Measurements from ENCODE around the gene TRAF7. TPM values are rescaled to one million over a fixed set of nuclear protein-coding genes. Genes with fewer than 3 reads are reported as not detected.

Gene TRAF7
- total RNA-seq, 1 experiment from 2014 or later: 44.9 TPM

DNA sequence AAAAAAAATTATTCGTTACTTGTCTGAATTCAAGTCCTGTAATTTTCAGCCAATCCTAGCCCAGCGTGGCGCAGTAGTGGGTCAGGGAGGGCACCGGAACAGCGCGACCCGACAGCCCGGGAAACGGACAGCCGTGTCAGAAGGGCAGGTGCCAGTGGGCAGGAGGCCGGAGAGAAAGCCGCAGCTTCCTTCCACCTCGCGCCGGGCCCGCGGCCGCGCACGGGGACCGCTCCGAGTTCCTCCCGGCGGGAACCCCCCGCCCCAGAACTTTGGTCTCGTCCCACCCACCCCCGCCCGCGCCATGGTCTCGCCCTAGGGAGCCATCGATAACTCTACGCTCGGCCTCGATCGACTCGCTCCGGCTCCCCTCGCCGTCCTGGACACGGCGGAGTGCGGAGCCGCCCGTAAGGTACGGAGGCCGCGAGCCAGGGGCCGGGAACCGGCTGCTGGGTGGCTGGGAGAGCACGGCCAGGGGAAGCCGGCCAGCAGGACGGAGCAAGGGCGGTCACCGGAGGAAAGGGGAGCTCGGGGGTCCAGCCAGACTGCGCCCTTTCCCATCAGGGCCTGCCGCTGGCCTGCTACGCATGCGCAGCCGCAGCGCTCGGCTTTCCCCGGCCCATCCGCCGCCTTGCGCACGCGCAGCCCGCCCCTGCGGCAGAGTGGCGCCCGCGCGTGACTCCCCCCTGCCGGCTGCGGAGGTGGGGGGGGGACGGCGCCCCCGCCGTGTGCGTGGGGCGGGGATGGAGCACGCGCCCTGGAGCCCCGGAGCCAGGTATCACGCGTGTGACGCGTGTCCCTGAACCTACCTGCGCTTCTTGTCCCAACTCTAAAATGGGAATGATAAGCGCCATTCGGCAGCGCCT, 49.8 kb downstream of the TRAF7 start, which contains the start of gene MLST8:
MLST8 (plus strand) TSS at position 351 of the 863 bp plus-strand sequence. CDS start 632 bp downstream, outside the sequence.
- no peaks in the 10 kb centered on the region for H3K36me3 ChIP-seq (ENCODE audit: low read depth, low read length)
- no TSS peak for BruUV-seq (replicated peaks)
- CTCF ChIA-PET: no interaction called here
- H3K4me1 ChIP-seq (ENCODE audit: insufficient read depth, low read length): peaks cover 14% of the 10 kb centered on the region
- no peak for TF ChIP-seq EZH2 (IDR thresholded peaks at IDR 0.05; ENCODE audit: low read length, unreplicated experiment)
- TF ChIP-seq, protein P1, sequence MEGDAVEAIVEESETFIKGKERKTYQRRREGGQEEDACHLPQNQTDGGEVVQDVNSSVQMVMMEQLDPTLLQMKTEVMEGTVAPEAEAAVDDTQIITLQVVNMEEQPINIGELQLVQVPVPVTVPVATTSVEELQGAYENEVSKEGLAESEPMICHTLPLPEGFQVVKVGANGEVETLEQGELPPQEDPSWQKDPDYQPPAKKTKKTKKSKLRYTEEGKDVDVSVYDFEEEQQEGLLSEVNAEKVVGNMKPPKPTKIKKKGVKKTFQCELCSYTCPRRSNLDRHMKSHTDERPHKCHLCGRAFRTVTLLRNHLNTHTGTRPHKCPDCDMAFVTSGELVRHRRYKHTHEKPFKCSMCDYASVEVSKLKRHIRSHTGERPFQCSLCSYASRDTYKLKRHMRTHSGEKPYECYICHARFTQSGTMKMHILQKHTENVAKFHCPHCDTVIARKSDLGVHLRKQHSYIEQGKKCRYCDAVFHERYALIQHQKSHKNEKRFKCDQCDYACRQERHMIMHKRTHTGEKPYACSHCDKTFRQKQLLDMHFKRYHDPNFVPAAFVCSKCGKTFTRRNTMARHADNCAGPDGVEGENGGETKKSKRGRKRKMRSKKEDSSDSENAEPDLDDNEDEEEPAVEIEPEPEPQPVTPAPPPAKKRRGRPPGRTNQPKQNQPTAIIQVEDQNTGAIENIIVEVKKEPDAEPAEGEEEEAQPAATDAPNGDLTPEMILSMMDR (conservative IDR thresholded peaks at IDR 0.05; ENCODE audit: low read depth, low read length): no peak
- peak; percentile 56; the same call in 1 of the 2 replicates for TF ChIP-seq EZH2phosphoT487 (IDR thresholded peaks at IDR 0.05; ENCODE audit: borderline replicate concordance, low read length)
- H3K27ac ChIP-seq (ENCODE audit: low read length): peak within 1 kb of the TSS; percentile 69
- no peaks in the 10 kb centered on the region for H3K9me3 ChIP-seq (ENCODE audit: low read length)
- no peaks in the 10 kb centered on the region for H3K27me3 ChIP-seq (ENCODE audit: low read length)
- peak within 1 kb of the TSS; percentile 78 for H2AFZ ChIP-seq (ENCODE audit: low read length)
- DNase-seq (peak; percentile 75), ATAC-seq (peak; percentile 64)
- peak within 1 kb of the TSS; percentile 96 for H3K9ac ChIP-seq (ENCODE audit: low read length)
- POLR2A ChIA-PET (ENCODE audit: unreplicated experiment): interaction anchor here (0.7 kb wide), 1 partner anchor 98 kb away, joined by 4 read pairs; no protein-coding TSS in a partner anchor
- intact Hi-C loops (cut with micrococcal nuclease): no loop called here
- H3F3A ChIP-seq (ENCODE audit: low read length, unreplicated experiment): no peaks in the 10 kb centered on the region
- peak within 1 kb of the TSS; percentile 96 for H3K4me2 ChIP-seq (ENCODE audit: low read length)
- H3K9me2 ChIP-seq (replicated peaks; ENCODE audit: low read length): no peaks in the 10 kb centered on the region
- no peaks in the 10 kb centered on the region for H4K20me1 ChIP-seq (ENCODE audit: low read length)
- peak within 1 kb of the TSS; percentile 85 for H3K4me3 ChIP-seq (ENCODE audit: low read length)
- H3K79me2 ChIP-seq (ENCODE audit: low read length): peaks cover 25% of the 10 kb centered on the region

DNA sequence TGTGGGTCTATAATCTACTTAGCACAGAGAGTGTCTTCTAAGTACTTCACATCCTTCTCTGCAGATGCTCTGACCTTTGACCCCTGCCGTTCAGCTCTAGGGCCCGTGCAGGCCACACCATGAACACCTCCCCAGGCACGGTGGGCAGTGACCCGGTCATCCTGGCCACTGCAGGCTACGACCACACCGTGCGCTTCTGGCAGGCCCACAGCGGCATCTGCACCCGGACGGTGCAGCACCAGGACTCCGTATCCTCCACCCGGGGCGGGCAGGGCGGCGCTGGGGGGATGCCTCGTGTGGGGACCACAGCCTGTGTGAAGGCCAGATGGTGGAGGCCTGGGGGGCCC, 50.4 kb downstream of the TRAF7 start:
- Histone ChIP-seq H3K4me2 (ENCODE audit: low read length) (peak overlapping the region; percentile 96), H3K4me1 (ENCODE audit: insufficient read depth, low read length) (peaks cover 14% of the 10 kb centered on the region), H3F3A (ENCODE audit: low read length, unreplicated experiment) (no peaks in the 10 kb centered on the region), H4K20me1 (ENCODE audit: low read length) (no peaks in the 10 kb centered on the region), H3K36me3 (ENCODE audit: low read depth, low read length) (no peaks in the 10 kb centered on the region), H3K27ac (ENCODE audit: low read length) (peak overlapping the region; percentile 69), H3K9ac (ENCODE audit: low read length) (peak overlapping the region; percentile 96), H3K9me3 (ENCODE audit: low read length) (no peaks in the 10 kb centered on the region), H3K79me2 (ENCODE audit: low read length) (peaks cover 25% of the 10 kb centered on the region), H2AFZ (ENCODE audit: low read length) (peak overlapping the region; percentile 74), H3K4me3 (ENCODE audit: low read length) (peak overlapping the region; percentile 85), H3K27me3 (ENCODE audit: low read length) (no peaks in the 10 kb centered on the region), H3K9me2 (replicated peaks; ENCODE audit: low read length) (no peaks in the 10 kb centered on the region)
- DNase-seq (no peak), ATAC-seq (peak; percentile 41)
- POLR2A ChIA-PET (ENCODE audit: unreplicated experiment): no interaction called here
- intact Hi-C loops (cut with micrococcal nuclease): no loop called here
- no peak for TF ChIP-seq EZH2 (IDR thresholded peaks at IDR 0.05; ENCODE audit: low read length, unreplicated experiment)
- TF ChIP-seq, protein P1 (conservative IDR thresholded peaks at IDR 0.05; ENCODE audit: low read depth, low read length): no peak
- no peak for TF ChIP-seq EZH2phosphoT487 (IDR thresholded peaks at IDR 0.05; ENCODE audit: borderline replicate concordance, low read length)
- TSS peak; percentile 55 for BruUV-seq (replicated peaks)
- CTCF ChIA-PET: no interaction called here

DNA sequence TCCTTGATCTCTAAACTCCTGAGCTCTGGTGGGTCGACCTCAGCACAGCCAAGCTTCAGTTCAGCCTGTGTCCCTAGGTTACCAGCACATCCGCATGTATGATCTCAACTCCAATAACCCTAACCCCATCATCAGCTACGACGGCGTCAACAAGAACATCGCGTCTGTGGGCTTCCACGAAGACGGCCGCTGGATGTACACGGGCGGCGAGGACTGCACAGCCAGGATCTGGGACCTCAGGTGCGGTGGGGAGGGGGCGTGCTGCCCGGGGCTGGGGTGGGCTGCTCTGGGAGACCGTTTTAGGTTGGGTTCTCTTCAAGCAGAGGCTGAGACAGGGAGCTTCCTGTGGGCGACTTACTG, 50.8 kb downstream of the TRAF7 start:
- TF ChIP-seq EZH2 (IDR thresholded peaks at IDR 0.05; ENCODE audit: low read length, unreplicated experiment): no peak
- TF ChIP-seq, protein P1 (conservative IDR thresholded peaks at IDR 0.05; ENCODE audit: low read depth, low read length): no peak
- no peak for TF ChIP-seq EZH2phosphoT487 (IDR thresholded peaks at IDR 0.05; ENCODE audit: borderline replicate concordance, low read length)
- ATAC-seq: no peak
- Histone ChIP-seq H4K20me1 (ENCODE audit: low read length) (no peaks in the 10 kb centered on the region), H3K79me2 (ENCODE audit: low read length) (peaks cover 25% of the 10 kb centered on the region), H3K9me2 (replicated peaks; ENCODE audit: low read length) (no peaks in the 10 kb centered on the region), H3K27ac (ENCODE audit: low read length) (no peak overlapping the region), H3K9ac (ENCODE audit: low read length) (peak overlapping the region; percentile 96), H3F3A (ENCODE audit: low read length, unreplicated experiment) (no peaks in the 10 kb centered on the region), H3K4me2 (ENCODE audit: low read length) (peak overlapping the region; percentile 96), H3K4me3 (ENCODE audit: low read length) (peak overlapping the region; percentile 85), H3K9me3 (ENCODE audit: low read length) (no peaks in the 10 kb centered on the region), H2AFZ (ENCODE audit: low read length) (no peak overlapping the region), H3K27me3 (ENCODE audit: low read length) (no peaks in the 10 kb centered on the region), H3K36me3 (ENCODE audit: low read depth, low read length) (no peaks in the 10 kb centered on the region), H3K4me1 (ENCODE audit: insufficient read depth, low read length) (peaks cover 14% of the 10 kb centered on the region)
- BruUV-seq (replicated peaks): no TSS peak
- CTCF ChIA-PET: interaction anchor here (0.5 kb wide), 1 partner anchor 10 kb away, joined by 4 read pairs; no protein-coding TSS in a partner anchor
- POLR2A ChIA-PET (ENCODE audit: unreplicated experiment): no interaction called here
- intact Hi-C loops (cut with micrococcal nuclease): no loop called here
- no peak for DNase-seq

Measured in PC-3 (cell line).